NB4 (cell line): ENCODE results near the gene BOC.

Source experiments
- DNase-seq: peaks from one replicate; pipeline ENCODE4 v3.0.0; 2010; ENCODE audit warnings: low read depth
- H3K4me3 ChIP-seq: one replicate; pipeline ENCODE4 v1.5.1; 2011; ENCODE audit warnings: mild to moderate bottlenecking, low read depth, low read length, moderate library complexity
- MAX ChIP-seq: IDR thresholded peaks from 2 replicates; pipeline ENCODE4 v1.6.1; 2011; ENCODE audit warnings: low read depth, low read length
- MYC ChIP-seq: IDR thresholded peaks from 2 replicates; pipeline ENCODE4 v1.6.1; 2011; ENCODE audit warnings: low read depth, low read length
- POLR2A ChIP-seq: IDR thresholded peaks from 2 replicates; pipeline ENCODE4 v1.6.1; 2011; ENCODE audit warnings: mild to moderate bottlenecking; ENCODE audit not compliant: insufficient read length; ENCODE audit errors: extremely low read depth
- TF ChIP-seq, protein P1 (sequence below): IDR thresholded peaks from one replicate; pipeline ENCODE4 v1.5.1; 2012; ENCODE audit warnings: low read depth, low read length

The BOC gene

GRCh38 chr3:113258361-113258760, 47.0 kb downstream of the BOC start:
- no peak for DNase-seq
- TF ChIP-seq MAX (no peak), MYC (no peak), POLR2A (no peak)
- TF ChIP-seq, protein P1, sequence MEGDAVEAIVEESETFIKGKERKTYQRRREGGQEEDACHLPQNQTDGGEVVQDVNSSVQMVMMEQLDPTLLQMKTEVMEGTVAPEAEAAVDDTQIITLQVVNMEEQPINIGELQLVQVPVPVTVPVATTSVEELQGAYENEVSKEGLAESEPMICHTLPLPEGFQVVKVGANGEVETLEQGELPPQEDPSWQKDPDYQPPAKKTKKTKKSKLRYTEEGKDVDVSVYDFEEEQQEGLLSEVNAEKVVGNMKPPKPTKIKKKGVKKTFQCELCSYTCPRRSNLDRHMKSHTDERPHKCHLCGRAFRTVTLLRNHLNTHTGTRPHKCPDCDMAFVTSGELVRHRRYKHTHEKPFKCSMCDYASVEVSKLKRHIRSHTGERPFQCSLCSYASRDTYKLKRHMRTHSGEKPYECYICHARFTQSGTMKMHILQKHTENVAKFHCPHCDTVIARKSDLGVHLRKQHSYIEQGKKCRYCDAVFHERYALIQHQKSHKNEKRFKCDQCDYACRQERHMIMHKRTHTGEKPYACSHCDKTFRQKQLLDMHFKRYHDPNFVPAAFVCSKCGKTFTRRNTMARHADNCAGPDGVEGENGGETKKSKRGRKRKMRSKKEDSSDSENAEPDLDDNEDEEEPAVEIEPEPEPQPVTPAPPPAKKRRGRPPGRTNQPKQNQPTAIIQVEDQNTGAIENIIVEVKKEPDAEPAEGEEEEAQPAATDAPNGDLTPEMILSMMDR: no peak
- H3K4me3 ChIP-seq: no peak overlapping the region

DNA sequence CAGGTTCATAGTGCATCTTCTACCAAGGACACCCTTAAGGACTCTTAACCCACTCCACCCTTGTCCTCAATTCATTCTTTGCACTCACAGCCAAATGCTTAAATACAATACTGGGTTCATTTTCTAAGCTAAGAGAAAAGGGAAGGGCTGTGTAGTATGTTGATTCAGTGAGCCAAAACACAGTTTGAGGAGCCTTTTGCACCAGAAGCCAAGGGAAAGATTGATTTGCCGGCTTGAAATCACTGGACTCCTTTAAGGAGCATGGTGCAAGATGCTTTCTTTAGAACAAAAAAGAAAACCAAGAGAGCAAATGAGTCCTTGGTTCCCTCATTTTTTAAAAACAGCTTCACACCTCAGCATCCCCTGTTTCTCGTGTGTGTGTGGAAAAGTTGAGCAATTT, 47.8 kb downstream of the BOC start:
- TF ChIP-seq, protein P1: no peak
- TF ChIP-seq MYC (no peak), POLR2A (no peak), MAX (no peak)
- no peak overlapping the region for H3K4me3 ChIP-seq
- DNase-seq: no peak

GRCh38 chr3:113261063-113261625, 49.8 kb downstream of the BOC start:
- H3K4me3 ChIP-seq: no peak overlapping the region
- DNase-seq: no peak

DNA sequence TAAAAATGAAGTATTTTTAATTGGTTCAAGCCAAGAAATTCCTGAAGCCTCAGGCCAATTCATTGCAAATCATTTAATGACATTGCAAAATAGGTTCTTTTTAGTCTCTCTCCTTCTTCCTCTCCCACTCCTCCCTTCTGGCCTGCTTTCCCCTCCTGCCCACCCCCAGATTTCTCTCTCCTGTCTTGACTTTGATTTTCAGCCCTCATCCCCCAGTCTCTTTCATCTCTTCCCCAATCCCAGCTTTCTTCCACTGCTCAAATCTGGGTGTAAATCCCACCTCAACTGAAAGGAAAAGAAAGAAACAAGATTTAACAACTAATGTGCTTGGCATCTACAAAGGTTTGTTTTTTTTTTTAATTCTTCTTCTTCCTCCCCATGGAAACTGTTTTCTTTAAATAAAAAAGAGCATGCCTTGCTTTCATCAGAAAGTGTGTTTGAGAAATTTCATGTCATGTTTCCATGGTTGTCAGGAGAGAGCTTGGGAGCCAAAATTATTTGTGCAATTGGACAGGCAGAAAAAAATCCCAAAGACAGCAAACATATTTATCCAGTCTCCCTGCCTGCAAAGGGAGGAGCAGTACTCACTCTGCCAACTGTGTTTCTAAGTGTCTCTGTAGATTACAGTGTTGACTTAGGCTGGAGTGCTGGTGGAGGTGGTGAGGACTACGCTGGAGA, 50.4 kb downstream of the BOC start:
- H3K4me3 ChIP-seq: no peak overlapping the region
- DNase-seq: no peak
- TF ChIP-seq POLR2A (no peak), MYC (no peak), MAX (no peak)
- TF ChIP-seq, protein P1: no peak

More at GRCh38 chr3:113261063-113261625, 49.8 kb downstream of the BOC start:
- TF ChIP-seq, protein P1: no peak
- TF ChIP-seq MAX: no peak
- no peak for TF ChIP-seq POLR2A
- no peak for TF ChIP-seq MYC

- H3K4me3 ChIP-seq: no peak overlapping the region
- no peak for DNase-seq
- no peak for TF ChIP-seq POLR2A
- TF ChIP-seq, protein P1: no peak
- no peak for TF ChIP-seq MYC
- TF ChIP-seq MAX: no peak
Observed at GRCh38 chr3:113262304-113262665, 50.9 kb downstream of the BOC start.
